ENCODE data around the gene KRTAP10-8.
"Not testable (repeated sequence)": the region's sequence is repeated elsewhere in the genome, so short reads cannot be mapped to it uniquely, and the experiment has no call there.

Gene KRTAP10-8

DNA sequence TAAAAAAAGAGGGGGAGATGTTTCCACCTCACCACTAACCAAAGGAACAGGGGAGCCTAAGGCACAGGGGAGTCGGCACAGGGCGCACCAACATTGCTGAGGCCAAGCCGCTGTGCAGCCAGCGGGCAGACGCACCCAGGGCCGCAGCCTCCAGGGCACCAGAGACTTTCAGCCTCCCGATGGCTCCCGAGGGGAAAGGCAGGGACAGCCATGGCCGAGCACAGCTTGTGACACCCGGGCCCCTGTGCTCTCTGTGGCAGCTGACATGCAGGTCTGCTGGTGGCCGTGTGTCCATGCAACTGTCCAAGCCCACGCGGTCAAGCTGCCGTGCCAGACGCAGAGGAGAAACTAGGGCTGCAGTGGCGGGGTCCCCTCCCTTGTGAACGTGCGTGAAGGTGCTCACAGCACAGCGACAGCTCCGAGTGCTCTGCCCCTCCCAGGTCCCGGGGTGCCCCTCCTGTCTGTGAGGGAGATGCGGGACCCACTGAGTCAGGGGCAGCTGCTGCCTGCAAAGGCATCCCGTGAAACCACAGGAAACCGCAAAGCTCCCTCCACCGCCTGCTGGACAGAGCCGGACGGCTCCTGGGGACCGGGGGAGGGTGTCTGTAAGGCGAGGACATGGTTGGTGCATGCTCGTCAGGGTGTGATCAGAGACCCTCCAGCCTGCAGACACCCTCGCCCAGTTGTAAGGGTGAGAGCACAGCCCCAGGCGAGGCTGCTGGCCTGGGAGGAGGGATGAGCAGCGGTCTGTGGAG lies 36.9 kb downstream of the KRTAP10-8 start:
- DNase-seq: no peak

DNA sequence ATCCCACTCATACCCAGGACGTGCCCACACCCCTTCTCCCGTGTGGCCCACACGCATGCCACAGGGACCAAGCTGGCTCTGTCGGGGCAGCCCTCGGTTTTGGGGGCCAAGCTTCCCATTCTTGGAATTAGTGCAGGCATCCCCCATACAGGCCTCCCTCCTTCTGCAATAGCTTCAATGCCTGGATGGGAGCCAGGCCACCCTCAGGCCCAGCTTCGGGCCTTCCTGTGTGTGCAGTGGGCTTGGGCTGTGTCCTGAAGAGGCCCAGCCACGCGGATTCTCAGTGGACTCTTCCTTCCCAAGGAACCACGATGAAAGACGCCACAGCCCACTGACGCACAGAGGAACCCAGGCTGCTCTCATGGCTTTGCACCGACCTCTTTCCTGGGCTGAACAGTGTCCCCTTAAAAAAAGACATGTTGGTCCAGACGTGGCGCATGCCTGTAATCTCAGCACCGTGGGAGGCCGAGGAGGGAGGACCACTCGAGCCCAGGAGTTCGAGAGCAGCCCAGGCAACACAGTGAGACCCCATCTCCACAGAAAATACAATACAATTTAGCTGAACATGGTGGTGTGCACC lies 37.7 kb downstream of the KRTAP10-8 start:
- no peak for DNase-seq

DNA sequence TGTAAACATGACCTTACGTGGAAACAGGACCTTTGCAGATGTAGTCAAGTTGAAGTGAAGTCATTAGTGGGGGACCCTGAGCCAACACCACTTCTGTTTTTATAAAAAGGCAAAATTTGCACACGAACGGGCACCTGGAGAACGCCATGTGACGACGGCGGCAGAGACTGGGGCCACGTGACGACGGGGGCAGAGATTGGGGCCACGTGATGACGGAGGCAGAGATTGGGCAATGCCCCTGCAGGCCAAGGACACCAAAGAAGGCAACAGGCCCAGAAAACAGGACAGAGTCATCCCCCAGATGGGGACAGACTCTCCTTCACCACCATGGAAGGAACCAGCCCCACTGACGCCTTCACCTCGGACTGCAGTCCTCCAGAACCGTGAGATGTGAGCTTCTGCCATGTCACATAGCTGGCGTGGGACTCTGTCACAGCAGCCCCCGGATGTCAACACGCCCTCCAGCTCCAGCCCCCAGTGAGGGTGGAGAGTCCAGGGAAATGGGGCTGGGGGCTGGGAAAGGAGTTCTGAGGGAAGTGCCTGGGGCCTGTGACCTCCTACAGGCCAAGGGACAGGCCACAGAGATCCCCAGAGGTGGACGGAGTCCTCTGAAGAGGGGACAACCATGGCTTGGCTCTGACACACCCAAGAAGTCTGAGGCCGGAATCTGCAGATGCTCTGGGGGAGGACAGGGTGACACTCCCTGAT lies 38.5 kb downstream of the KRTAP10-8 start:
- DNase-seq: no peak

- DNase-seq: no peak
Measured at GRCh38 chr21:44650973-44651675, 39.2 kb downstream of the KRTAP10-8 start.

DNA sequence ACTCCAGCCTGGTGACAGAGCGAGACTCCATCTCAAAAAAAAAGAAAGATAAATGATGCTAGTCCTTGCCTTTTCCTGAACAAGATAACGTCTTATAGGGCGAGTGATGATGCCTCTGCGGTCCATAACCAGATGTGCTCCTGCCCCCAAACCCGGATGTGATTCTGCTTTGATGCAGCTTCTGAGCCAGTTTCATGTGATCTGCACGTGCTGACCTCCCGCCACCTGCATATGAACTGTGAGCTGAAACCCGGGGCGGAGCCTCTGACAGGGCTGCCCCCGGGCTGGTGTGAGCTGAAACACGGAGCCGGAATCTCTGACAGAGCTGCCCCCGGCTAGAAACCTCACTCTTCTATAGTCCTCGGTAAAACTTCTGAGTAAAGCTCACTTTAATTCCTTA lies 41.2 kb downstream of the KRTAP10-8 start:
- no peak for DNase-seq

DNA sequence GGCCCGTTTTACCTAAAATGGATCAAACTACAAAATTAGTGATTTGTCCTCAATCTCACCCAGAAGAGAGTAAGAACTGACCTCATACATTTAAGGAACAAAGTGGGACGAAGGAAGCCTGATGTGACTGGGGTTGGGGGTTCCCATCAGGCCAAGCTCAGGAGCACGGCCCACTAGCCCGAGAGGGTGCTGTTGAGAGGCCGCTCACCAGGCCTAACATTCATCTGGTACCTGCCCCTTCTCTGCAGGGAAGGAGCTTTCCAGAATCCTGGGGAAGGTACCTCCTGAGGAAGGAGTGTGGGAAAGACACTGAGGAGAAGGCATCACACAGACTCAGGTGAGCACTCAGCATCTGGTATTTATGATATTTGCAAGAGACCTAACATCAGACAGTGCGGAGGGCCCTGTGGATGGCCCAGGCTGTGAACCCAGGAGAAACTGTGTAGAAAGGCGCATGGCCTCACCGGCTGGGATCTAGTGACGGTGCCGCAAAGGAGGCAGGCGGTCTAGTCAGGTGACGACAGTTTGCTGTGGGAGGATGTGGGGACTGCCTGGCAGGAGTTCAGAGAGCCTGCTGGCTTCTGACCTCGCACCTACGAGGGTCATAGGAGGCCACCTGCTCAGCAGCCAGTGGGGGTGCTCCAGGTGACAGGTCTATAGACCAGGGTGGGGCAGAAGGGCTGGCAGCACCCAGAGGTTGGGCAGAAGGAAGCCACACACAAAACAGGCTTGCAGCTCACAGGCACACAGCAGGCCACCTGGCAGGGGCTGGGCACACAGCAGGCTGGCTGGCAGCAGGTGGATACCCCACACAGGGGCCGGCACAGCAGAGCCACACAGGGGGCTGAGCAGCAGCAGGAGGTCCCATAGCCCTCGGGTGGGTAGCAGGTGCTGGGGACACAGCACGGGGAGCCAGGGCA lies 42.0 kb downstream of the KRTAP10-8 start:
- no peak for DNase-seq

DNA sequence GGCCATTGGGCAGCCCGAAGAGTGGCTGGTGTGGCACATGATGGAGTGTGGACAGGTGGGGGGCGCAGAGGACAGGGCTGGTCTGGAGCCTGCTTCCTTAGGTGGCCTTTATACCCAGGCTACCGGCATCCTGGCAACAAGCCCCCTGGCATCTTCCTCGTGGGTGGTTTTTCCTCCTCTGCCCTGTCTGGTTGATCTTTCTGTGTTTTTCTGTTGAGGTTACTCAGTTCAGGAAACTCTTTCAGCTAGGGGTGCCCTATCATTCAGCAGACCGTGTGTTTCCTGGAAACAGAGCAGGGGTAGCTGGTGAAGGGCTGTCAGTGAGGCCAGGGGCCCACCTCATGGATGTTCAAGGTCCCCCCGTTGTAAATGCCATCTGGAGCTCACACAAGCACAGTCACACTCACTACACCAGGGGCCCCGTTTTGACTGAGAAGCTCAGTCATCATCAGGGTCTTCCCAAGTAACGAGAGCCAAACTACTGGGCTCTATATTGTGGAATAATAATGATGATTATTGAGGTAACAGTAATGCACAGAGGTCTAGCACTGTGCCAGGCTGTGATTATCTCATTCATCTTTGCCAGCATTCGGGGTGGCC lies 42.8 kb downstream of the KRTAP10-8 start, which contains the start of gene KRTAP12-4:
Gene KRTAP12-4, minus strand, starts transcription at position 84 of the 600 bp plus-strand sequence. Its CDS starts 45 bp downstream, at position 39.
- no peak for DNase-seq

DNA sequence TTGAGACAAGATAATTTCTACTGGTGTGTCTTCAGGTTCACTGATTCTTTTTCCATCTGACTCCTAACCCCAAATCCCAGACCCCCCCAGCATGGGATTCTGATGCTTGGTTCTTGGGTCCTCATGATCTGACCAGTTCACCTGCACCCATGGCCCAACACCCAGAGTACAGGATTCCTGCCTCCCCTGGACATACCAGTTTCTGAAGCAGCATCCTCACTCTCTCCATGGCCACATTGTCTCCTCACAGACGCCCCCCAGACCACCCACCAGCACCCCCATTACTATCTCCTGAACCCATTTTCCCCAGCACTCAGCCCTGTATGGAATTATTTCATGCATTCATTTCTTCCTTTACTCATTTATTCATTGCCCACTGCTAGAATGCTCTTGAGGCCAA lies 45.0 kb downstream of the KRTAP10-8 start:
- DNase-seq: no peak

DNA sequence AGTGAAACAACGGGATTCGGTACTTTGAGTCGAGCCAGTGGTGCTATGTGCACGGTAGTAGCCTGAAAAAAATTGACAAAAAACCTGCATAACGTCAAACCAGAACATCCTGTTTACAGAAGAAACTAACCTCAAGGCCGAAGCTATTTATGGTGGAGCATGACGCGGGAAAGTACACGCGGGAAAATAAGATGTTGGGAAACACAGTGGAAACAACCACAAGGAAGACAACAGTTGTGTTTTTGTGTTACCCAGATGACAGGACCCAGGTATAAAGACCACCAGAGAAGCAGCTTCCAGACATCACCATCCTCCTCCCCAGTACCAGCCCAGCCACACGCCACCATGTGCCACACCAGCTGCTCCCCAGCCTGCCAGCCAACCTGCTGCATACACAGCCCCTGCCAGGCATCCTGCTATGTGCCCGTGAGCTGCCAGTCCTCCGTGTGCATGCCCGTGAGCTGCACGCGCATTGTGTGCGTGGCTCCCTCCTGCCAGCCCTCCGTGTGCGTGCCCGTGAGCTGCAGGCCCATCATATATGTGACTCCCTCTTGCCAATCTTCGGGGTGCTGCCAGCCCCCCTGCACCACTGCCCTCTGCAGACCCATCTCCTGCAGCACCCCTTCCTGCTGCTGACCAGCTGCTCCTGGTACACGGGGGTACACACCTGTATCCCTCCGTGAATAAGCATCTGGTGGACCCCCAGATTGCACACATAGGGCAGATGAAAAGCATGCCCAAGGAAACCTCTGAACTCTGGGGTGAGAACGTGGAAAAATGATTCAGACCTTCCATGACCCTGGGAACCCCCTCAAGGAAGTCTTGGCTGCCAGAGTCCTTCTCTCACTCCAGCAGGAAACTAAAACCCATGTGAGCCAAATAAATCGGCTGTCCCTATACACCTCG lies 46.0 kb downstream of the KRTAP10-8 start, which contains the start of gene KRTAP12-3:
Gene KRTAP12-3, plus strand, starts transcription at position 298 of the 906 bp plus-strand sequence. Its CDS starts 48 bp downstream, at position 346.
- DNase-seq: no peak

DNA sequence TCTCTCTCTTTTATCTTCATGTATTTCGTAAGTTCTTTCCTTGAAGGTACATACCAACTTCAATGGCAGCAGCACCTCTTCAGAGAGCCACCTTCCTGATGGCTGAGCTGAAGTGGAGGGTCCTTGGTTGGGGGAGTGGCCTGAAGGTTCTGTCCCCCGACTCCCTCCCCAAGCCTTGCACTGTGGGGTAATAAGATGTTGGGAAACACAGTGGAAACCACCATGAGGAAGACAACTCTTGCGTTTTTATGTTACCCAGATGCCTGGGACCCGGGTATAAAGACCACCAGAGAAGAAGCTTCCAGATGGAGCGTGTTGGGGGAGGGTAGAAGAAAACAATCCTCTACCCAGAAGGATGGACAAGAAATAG lies 46.6 kb downstream of the KRTAP10-8 start:
- DNase-seq: no peak

DNA sequence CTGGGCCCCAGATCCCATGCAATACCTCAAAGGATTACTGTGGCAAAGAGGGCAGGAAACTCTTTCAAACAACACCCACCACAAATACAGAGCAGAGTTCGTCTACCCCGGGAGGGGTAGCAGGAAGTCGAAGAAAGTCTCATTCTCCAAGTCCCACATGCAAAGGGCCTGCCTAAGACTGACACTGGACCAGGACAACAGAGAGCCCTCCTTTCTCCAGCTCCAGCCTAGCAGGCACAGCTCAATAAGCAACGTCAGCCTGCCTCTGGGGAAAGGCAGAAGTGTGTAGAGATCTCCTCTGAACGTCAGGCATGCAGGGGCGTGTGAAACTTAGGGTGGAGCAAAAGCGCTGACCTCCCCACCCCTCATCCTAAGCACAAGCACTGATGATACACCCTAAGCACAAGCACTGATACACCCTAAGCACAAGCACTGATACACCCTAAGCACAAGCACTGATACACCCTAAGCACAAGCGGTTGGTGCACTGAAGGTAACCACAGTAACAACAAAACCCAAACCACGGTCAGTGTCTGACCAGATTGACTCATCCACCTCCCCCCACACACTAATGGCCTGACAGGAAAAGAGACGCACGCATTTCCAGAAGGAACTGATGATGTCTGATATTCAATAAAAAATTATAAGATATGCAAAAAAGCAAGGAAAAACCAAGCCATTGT lies 47.2 kb downstream of the KRTAP10-8 start:
- no peak for DNase-seq

DNA sequence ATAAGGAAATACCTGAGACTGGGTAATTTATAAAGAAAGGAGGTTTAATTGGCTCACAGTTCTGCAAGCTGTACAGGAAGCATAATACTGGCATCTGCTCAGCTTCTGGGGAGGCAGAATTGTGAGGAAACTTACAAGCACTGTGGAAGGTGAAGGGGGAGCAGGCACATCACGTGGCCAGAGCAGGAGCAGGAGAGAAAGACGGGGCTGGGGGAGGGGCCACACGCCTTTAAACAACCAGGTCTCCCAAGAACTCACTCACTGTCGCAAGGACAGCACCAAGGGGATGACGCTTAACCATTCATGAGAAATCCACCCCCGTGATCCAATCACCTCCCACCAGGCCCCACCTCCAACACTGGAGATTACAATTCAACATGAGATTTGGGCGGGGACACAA lies 49.7 kb downstream of the KRTAP10-8 start:
- not testable (repeated sequence) for DNase-seq
